K562 (cell line): ENCODE measurements around the gene TMEM41A. TPM values are rescaled to one million over a fixed set of nuclear protein-coding genes. Genes with fewer than 3 reads are reported as not detected.

Source experiments
- ARNT ChIP-seq, 2 experiments: fragments of 450-650 bp; IDR thresholded peaks; 2 replicates each; pipeline ENCODE4 v1.6.1; 2016; ENCODE audit warnings: mild to moderate bottlenecking in 1 of 2
- FOXJ2 ChIP-seq: fragments of 200-800 bp; sonication (Bioruptor generic); IDR thresholded peaks from 2 replicates; pipeline ENCODE4 v1.6.1; 2016; ENCODE audit warnings: missing genetic modification characterization, missing compliant biosample characterization
- FOXK2 ChIP-seq, 2 experiments: fragments of 450-650 bp; IDR thresholded peaks in 1 of 2; conservative IDR thresholded peaks in 1 of 2; 2 replicates each; pipeline ENCODE4 v1.6.1; 2016; ENCODE audit warnings: low read depth in 2 of 2, mild to moderate bottlenecking in 1 of 2
- HINFP ChIP-seq: fragments of 450-650 bp; conservative IDR thresholded peaks from 2 replicates; pipeline ENCODE4 v1.6.1; 2016; ENCODE audit warnings: missing genetic modification characterization, low read depth, mild to moderate bottlenecking, control low read depth, missing compliant biosample characterization
- MEF2A ChIP-seq: IDR thresholded peaks from 2 replicates; pipeline ENCODE4 v1.6.1; 2011; ENCODE audit warnings: low read depth, mild to moderate bottlenecking, low read length, moderate library complexity; ENCODE audit not compliant: control insufficient read depth
- MEIS2 ChIP-seq: fragments of 450-650 bp; IDR thresholded peaks from 2 replicates; pipeline ENCODE4 v1.6.1; 2014; ENCODE audit warnings: mild to moderate bottlenecking; ENCODE audit not compliant: partially characterized antibody
- MYC ChIP-seq, 2 experiments: fragments of 250-450 bp in 1 of 2; sonication (Bioruptor Pico) in 1 of 2; IDR thresholded peaks; 2 replicates each; pipeline versions ENCODE4 v1.5.1 to v1.6.1; 2012 to 2021; ENCODE audit warnings: low read depth in 2 of 2, borderline replicate concordance in 1 of 2, improper control_type of control experiment in 1 of 2, low read length in 1 of 2, mild to moderate bottlenecking in 1 of 2, moderate library complexity in 1 of 2
- NCOR1 ChIP-seq: fragments of 450-650 bp; IDR thresholded peaks from 2 replicates; pipeline ENCODE4 v1.6.1; 2016; ENCODE audit warnings: mild to moderate bottlenecking, moderate library complexity
- NFIC ChIP-seq: fragments of 450-650 bp; IDR thresholded peaks from 2 replicates; pipeline ENCODE4 v1.6.1; 2017; ENCODE audit warnings: mild to moderate bottlenecking, inconsistent platforms
- NFYB ChIP-seq: IDR thresholded peaks from 2 replicates; pipeline ENCODE4 v1.6.1; 2011; ENCODE audit warnings: mild to moderate bottlenecking, moderate library complexity; ENCODE audit not compliant: insufficient read length; ENCODE audit errors: extremely low read depth
- NR2C1 ChIP-seq, 2 experiments: fragments of 450-650 bp; IDR thresholded peaks; 2 replicates each; pipeline ENCODE4 v1.6.1; 2017; ENCODE audit warnings: mild to moderate bottlenecking in 2 of 2, antibody characterized with exemption in 1 of 2, inconsistent platforms in 1 of 2, missing compliant biosample characterization in 1 of 2, missing genetic modification characterization in 1 of 2
- PRDM10 ChIP-seq: fragments of 450-650 bp; IDR thresholded peaks from 2 replicates; pipeline ENCODE4 v1.6.1; 2018; ENCODE audit not compliant: partially characterized antibody
- RB1 ChIP-seq: fragments of 450-650 bp; IDR thresholded peaks from 2 replicates; pipeline ENCODE4 v1.6.1; 2017; ENCODE audit warnings: low read depth, mild to moderate bottlenecking
- SMARCA4 ChIP-seq: fragments of 450-650 bp; IDR thresholded peaks from 2 replicates; pipeline ENCODE4 v1.6.1; 2016
- SMARCA5 ChIP-seq: fragments of 450-650 bp; IDR thresholded peaks from 2 replicates; pipeline ENCODE4 v1.6.1; 2016
- SOX6 ChIP-seq: fragments of 450-650 bp; IDR thresholded peaks from 2 replicates; pipeline ENCODE4 v1.6.1; 2014; ENCODE audit warnings: mild to moderate bottlenecking
- TAF9B ChIP-seq: fragments of 450-650 bp; IDR thresholded peaks from 2 replicates; pipeline ENCODE4 v1.6.1; 2018; ENCODE audit warnings: mild to moderate bottlenecking; ENCODE audit not compliant: partially characterized antibody
- ZNF146 ChIP-seq: IDR thresholded peaks from one replicate; pipeline ENCODE4 v1.6.1; 2018; ENCODE audit warnings: missing compliant biosample characterization; ENCODE audit not compliant: unreplicated experiment
- ZNF316 ChIP-seq: fragments of 450-650 bp; IDR thresholded peaks from 2 replicates; pipeline ENCODE4 v1.6.1; 2016
- ZNF639 ChIP-seq, 2 experiments: fragments of 200-800 bp in 1 of 2; sonication (Bioruptor generic) in 1 of 2; sonication (generic) in 1 of 2; formaldehyde crosslinking in 1 of 2; IDR thresholded peaks in 1 of 2; conservative IDR thresholded peaks in 1 of 2; 2 replicates each; pipeline versions ENCODE4 v1.5.0 to v1.6.1; 2016 to 2020; ENCODE audit warnings: missing compliant biosample characterization in 1 of 2, missing genetic modification characterization in 1 of 2, missing genetic modification reagents in 1 of 2
- ZNF76 ChIP-seq: fragments of 250-450 bp; sonication (Bioruptor Pico); IDR thresholded peaks from 2 replicates; pipeline ENCODE4 v1.4.0; 2020; ENCODE audit warnings: mild to moderate bottlenecking, moderate library complexity, borderline replicate concordance
- ZZZ3 ChIP-seq: fragments of 450-650 bp; IDR thresholded peaks from 2 replicates; pipeline ENCODE4 v1.6.1; 2016; ENCODE audit warnings: antibody characterized with exemption, mild to moderate bottlenecking, moderate library complexity
- polyA plus RNA-seq, 8 experiments: library from polyadenylated mRNA; depleted of rRNA in 4 of 8; stranded (reverse) in 5 of 8; unstranded in 3 of 8; fragments of >200 nt; fragmentation: Nextera tagmentation in 2 of 8; fragmentation: Illumina TruSeq in 1 of 8; extraction: Ambion mirVana in 2 of 8; extraction: Trizol in 1 of 8; gene quantifications; 2 replicates each; pipeline versions ENCODE4 v1.2.1 to v1.2.3, GENCODE V29; 2011 to 2014; ENCODE audit warnings: inconsistent platforms in 1 of 8, missing spikeins in 1 of 8
- total RNA-seq, 7 experiments: library from RNA; depleted of rRNA in 6 of 7; stranded (reverse); fragments of >200 nt in 6 of 7; fragmentation: Illumina TruSeq in 2 of 7; extraction: Trizol in 2 of 7; gene quantifications; 2 replicates each; pipeline versions ENCODE4 v1.2.1 to v1.2.3, GENCODE V29; 2011 to 2021; ENCODE audit warnings: low replicate concordance in 1 of 7

The TMEM41A gene
- total and polyA plus RNA-seq, 9 of the 15 experiments (the other 6 are each of a cell fraction or from before 2014, with no cell fraction given): 22.5 to 65.9 (median 31.5) TPM

GRCh38 chr3:185473290-185473815, 25.5 kb downstream of the TMEM41A start (continued):
- TF ChIP-seq PRDM10 (peak; percentile 70), NFIC (peak; percentile 70), SMARCA5 (peak; percentile 10; the same call in 1 of the 2 replicates), NR2C1 (IDR thresholded peaks at IDR 0.05) (peak; percentile 59), NR2C1 (tag; IDR thresholded peaks at IDR 0.05) (peak; percentile 76), NCOR1 (peak; percentile 69), HINFP (tag) (peak; percentile 49; the same call in 1 of the 2 replicates), NFYB (no peak), TAF9B (peak; percentile 11), RB1 (peak; percentile 35; the same call in 1 of the 2 replicates), ARNT (IDR thresholded peaks at IDR 0.05) (peak in 1 of 2 experiments; percentile 16; a peak in 1 of 4 replicates), MEF2A (no peak), SOX6 (peak; percentile 77; the same call in 1 of the 2 replicates), MYC (IDR thresholded peaks at IDR 0.05; ENCODE audit: low read depth, low read length) (0 out of 2 replicates have a peak, but pooled peaks have one; percentile 22), MYC (CRISPR knock-in tag; IDR thresholded peaks at IDR 0.05; ENCODE audit: borderline replicate concordance, low read depth) (no peak), FOXK2 (conservative IDR thresholded peaks at IDR 0.05 in 1 of 2, IDR thresholded peaks at IDR 0.05 in 1 of 2; ENCODE audit: low read depth in 2 of 2) (peak in 1 of 2 experiments; percentile 41; a peak in 1 of 4 replicates), ZNF316 (peak; percentile 42), ZZZ3 (no peak), SMARCA4 (peak; percentile 94), MEIS2 (peak; percentile 61), ZNF76 (CRISPR knock-in tag) (0 out of 2 replicates have a peak, but pooled peaks have one; percentile 26), FOXJ2 (tag) (0 out of 2 replicates have a peak, but pooled peaks have one; percentile 44), ZNF146 (no peak), ZNF639 (CRISPR knock-in tag; conservative IDR thresholded peaks at IDR 0.05 in 1 of 2, IDR thresholded peaks at IDR 0.05 in 1 of 2) (peak in 1 of 2 experiments; percentile 48; a peak in 1 of 4 replicates)
